HG02884 (cell line): Measurements from ENCODE around the gene KCNMB1.

ENCODE experiments used
- ATAC-seq: cut with Tn5 transposase; IDR thresholded peaks from one replicate; pipeline ENCODE4 v1.9.1; 2021; ENCODE audit warnings: mild to moderate bottlenecking, moderate library complexity; ENCODE audit not compliant: unreplicated experiment

Gene KCNMB1

GRCh38 chr5:170416526-170416925 is 27.4 kb upstream of the KCNMB1 start:
- ATAC-seq, result no peak

GRCh38 chr5:170414786-170415185 is 25.6 kb upstream of the KCNMB1 start:
- ATAC-seq, result no peak

GRCh38 chr5:170413897-170414296 is 24.7 kb upstream of the KCNMB1 start:
- ATAC-seq, result no peak

- no peak for ATAC-seq
Measured at GRCh38 chr5:170411100-170411499, 21.9 kb upstream of the KCNMB1 start.

- ATAC-seq, result no peak
Measured at GRCh38 chr5:170410401-170410800, 21.2 kb upstream of the KCNMB1 start.

DNA sequence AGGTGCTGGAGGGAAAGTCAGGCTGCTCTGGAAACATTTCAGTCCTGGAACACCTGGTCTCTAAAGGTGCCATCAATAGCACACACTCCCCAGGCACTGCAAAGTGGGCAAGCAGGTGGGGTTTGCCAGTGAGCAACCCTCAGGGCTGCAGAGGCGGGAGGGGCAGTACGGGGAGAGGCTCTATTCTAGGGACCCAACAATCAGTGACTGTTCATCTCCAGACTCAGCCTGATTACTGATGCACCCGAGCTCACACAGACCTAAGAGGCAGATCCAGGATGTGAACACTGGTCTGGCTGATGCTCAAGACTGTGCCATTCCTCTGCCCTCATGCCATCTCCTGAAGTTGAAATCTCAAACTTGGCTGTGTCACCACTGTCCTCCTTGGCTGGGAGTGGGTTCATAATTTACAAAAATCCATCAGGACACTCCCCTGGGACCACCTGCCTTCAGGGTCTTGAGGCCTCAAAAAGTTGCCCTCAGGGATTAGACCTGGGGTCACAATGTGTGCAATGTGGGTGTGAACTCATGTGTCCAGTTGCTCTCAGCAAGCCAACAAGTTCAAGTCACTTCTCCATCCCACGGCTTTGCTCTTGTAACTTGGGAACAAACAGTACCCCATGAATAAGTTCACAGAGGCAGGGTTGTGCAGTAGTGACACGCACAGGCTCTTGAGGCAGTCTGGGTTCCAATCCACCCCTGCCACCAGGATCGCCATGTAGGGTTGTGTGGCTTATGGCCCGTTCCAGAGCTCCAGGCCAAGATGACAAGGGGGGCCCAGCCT is 19.9 kb upstream of the KCNMB1 start:
- no peak for ATAC-seq

DNA sequence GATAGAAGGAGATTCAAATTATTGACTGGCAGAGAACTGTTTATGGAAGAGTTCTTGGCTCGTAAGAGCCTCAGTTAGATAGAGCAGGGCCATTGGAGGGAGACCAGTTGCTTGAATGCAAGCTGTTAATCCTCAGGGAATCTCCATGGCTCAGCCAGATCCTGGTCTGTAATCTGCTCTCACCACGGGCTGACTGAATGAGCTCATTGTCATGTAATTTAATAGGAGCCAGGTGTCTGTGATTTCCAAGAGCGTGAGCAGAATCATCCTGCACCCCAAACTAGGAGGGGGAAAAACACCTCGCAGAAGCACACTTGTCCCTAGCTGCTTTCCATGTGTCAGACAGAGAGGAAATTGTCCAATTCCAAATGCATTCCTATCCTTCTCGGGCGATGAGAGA is 19.1 kb upstream of the KCNMB1 start:
- ATAC-seq, result no peak

GRCh38 chr5:170407062-170407461 is 17.9 kb upstream of the KCNMB1 start:
- no peak for ATAC-seq

- no peak for ATAC-seq
Measured at GRCh38 chr5:170405817-170406216, 16.6 kb upstream of the KCNMB1 start.

GRCh38 chr5:170404398-170404797 is 15.2 kb upstream of the KCNMB1 start:
- no peak for ATAC-seq

GRCh38 chr5:170403675-170404074 is 14.5 kb upstream of the KCNMB1 start:
- ATAC-seq, result no peak

DNA sequence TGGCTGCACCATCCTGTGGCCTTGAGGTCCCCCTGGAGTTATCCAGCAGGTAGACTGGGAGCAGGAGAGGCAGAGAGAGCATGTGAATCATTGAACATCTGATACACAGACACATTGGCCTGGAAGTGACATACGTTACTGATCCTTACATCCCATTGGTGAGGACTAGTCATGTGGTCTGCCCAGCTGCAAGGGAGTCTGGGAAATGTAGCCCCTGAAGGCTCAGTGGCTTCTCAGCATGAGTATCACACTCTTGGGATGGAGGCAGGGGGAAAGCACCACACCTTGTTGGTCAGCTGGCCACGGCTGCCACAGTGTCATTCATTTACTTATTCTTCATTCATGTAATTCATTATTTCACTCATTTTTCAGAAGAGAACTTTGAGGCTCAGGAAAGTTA is 13.3 kb upstream of the KCNMB1 start:
- no peak for ATAC-seq

DNA sequence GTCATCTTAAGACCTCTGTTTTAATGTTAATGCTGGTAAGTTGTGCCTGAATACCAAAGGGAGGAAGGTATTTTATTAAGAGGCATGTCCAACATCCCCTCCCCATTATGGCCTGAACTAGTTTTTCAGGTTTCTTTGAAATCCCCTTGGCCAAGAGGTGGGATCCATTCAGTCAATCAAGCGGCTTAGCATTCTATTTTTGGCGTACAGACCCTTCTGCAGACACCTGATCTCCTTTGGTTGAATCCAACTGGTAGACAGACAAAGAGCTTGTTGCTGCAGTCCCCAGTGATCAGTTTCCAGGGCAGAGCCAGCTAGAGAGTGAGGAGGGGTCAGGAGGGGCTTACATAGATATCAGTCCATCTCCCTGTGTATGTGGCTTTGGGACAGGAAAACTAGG is 7.9 kb upstream of the KCNMB1 start:
- ATAC-seq, result no peak

- ATAC-seq, result no peak
Measured at GRCh38 chr5:170393958-170394357, 4.8 kb upstream of the KCNMB1 start.

DNA sequence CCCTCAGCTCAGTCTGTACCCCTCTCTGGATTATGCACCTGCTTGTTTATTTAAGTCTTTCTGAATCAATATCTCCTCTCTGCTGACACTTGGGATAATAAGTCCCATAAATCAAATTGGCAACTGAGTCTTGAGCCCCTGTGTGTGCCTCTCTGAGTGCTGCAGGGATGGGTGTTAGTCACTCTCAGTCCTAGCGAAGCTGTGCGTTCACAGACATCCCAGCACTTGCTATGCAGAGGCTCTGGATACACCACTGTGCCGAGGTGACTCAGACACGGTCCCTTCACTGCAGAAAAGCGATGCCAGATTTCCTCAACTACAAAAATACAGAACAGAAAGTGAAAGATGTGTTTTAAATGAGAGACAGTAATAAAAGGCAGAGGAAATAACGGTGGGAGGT is 4.1 kb upstream of the KCNMB1 start:
- ATAC-seq, result peak; percentile 63

DNA sequence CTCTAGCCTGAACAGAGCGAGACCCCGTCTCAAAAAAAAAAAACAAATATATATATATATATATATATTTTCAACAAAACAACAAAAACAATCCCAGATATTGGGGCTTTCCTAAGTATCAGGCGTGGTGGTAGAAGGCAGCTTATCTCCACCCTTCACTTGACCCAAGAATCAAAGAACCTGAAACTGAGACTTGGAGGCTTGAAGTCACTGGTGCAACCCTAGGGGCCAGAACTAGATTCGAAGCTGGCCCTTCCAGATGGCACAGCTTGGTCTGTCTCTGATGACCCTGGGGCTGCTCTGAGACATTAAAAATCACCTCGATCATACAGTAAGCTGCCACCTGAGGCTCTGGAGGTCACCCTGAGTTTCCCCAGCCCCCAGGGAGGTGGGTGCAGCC is 1.3 kb upstream of the KCNMB1 start:
- ATAC-seq, result no peak

GRCh38 chr5:170389550-170389892 is 354 bp upstream of the KCNMB1 start:
- ATAC-seq, result no peak

DNA sequence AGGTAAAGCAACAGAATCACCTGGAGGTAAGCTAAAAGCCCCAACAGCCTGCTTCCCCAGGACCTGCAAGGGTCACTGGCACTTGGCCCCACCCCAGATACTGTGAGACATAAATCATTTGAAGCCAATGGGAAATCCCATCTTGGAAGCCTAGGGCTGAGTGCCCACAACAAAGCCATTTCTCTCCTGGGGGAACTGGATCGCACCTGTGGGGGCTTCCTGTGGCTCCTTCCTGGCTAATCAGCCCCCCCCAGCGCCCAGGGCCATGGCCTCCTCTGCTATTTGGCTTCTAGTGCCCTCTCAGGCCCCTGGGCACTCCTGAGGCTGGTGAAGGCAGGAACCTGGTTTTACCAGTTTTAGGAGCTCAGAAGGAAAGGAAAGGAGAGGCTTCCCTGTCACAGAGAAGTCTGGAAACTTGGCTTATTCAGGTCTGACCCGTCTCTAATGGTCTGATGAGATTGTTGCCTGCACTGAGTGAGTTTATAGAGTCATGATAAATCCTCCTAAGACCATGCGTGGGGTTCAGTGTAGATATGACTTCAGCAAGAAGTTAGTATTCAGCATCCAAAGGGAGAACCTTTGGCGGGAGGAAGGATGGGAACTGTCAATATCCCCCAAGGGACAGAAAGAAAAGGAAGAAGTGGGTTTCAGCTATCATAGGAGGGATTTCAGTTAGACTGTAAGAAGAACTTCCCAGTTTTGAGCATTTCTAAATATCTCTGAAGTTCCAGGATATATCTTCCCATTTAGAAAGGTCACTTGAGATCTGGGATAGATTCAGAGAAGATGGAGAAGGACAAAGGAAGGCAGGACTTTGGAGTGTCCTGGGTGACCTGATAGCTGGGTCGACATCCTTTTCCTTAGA is 1.2 kb downstream of the KCNMB1 start:
- no peak for ATAC-seq

- ATAC-seq, result no peak
Measured at GRCh38 chr5:170386743-170387395, 2.3 kb downstream of the KCNMB1 start.

GRCh38 chr5:170383227-170383626 is 5.9 kb downstream of the KCNMB1 start:
- ATAC-seq, result no peak

DNA sequence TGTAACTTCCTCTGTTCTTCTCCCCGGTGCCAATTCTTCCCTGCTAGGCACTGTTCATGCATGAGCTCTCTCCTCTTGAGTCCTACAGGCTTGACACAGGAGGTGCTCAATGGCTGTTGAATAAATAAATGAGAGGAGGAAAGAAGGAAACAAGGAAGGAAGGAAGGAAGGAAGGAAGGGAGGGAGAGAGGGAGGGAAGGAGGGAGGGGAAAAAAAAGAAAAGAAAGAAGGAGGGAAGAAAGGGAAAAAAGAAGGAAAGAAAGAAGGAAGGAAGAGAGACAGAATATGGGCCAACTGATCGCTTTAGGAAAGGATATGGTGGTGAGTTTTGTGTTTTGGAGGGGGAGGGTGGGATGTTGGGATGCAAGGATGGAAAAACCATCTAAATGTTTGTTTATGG is 6.4 kb downstream of the KCNMB1 start:
- ATAC-seq, result no peak
